GM18508 (cell line): ENCODE data around the gene L3HYPDH.

Experiments
- ATAC-seq: cut with Tn5 transposase; IDR thresholded peaks from one replicate; pipeline ENCODE4 v1.9.1; 2021; ENCODE audit warnings: moderate number of reproducible peaks; ENCODE audit not compliant: insufficient read depth, unreplicated experiment

The L3HYPDH gene

GRCh38 chr14:59428581-59429012, 55.6 kb downstream of the L3HYPDH start:
- ATAC-seq = no peak

DNA sequence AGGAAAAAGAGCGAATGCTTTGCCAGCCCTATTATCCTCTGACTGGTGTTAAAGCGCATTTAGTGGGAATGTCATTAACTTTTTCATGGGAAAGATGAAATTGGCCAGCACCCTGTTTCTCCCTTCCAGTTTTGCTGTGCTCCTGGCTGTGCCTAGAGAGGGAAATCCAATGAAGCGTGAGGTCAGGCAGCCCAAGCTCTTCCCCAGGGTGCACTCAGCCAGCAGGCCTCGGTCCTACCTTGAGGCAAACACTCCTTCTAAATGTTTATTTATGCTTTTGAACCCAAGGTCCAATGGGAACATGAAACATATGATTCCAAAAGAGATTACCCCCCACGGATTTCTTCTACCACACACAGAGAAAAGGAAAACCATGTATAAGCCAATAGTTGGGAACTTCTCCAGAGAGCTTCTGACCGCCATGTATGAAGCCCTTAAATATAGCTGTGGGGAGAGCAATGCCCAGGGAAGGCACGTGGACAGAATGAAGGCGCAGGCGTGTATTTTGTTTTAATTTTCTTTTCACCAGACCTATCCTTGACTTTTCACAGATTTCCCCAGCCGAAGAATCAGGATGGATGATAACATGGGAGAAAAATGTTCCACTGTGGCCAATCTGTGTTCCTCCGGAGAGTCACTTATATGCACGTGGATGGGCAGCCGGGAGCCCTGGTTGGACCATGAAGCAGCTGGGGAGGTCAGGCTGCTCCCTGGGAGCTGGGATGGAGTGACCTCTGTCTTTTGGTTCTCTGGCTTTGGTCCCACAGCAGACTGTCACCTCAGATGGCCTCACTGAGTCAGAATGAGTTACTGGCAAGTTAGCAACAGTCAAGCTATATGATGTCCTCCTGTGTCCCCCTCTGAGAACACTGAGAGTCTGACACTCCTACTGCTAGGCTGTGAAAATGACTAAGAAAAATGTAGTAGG, 56.3 kb downstream of the L3HYPDH start:
- no peak for ATAC-seq

DNA sequence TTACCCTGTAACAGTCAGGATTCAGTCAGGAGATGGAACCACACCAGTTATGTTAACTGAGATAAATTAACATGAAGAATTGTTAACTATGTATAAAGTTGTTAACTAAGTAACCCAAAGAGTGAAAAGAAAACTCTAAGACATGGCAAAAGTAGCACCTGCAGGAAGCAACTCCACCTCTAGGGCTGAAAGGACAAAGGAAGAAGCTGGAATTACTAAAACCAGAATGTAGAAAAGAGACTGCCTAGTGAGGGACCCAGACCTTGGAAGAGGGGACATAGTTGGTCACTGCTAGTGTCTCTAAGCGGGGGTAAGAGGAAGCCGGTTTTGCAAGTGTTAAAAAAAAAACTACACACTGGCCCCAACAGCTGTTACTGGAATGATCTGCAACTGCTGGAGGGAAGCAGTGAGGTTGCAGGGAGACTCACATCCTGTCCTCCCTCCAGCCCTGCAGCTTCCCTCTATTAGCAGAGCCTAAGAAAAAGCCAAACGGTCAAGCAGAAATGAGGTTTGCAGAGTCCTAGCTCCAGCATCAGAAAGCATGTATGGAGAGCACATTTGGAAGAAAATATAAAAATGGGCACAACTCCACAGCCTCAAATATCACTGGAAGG, 58.8 kb downstream of the L3HYPDH start:
- no peak for ATAC-seq

GRCh38 chr14:59424341-59425071, 59.7 kb downstream of the L3HYPDH start:
- no peak for ATAC-seq
